GM19099 (cell line): ENCODE data around the gene NEK8.

Experiments used
- POLR2A ChIP-seq: IDR thresholded peaks from 3 replicates; pipeline ENCODE4 v1.6.1; 2011; ENCODE audit warnings: low read depth; ENCODE audit not compliant: insufficient read length; ENCODE audit errors: extremely low read depth

NEK8 gene

GRCh38 chr17:28728364-28729200 lies at the start of gene NEK8:
Gene NEK8 (plus strand): TSS chr17:28728788. CDS start chr17:28728814, 26 bp downstream.
- peak; percentile 63 for TF ChIP-seq POLR2A

- TF ChIP-seq POLR2A: no peak
These were observed 45.9 kb upstream of the NEK8 start for GRCh38 chr17:28682655-28683054.

- no peak for TF ChIP-seq POLR2A
These were observed 43.6 kb upstream of the NEK8 start for GRCh38 chr17:28684963-28685362.

- TF ChIP-seq POLR2A: no peak
These were observed 43.2 kb upstream of the NEK8 start for GRCh38 chr17:28685366-28685765.

- TF ChIP-seq POLR2A: no peak
These were observed 42.3 kb upstream of the NEK8 start for GRCh38 chr17:28686296-28686695.

- no peak for TF ChIP-seq POLR2A
These were observed 40.1 kb upstream of the NEK8 start for GRCh38 chr17:28688481-28688880.

- no peak for TF ChIP-seq POLR2A
These were observed 39.6 kb upstream of the NEK8 start for GRCh38 chr17:28689011-28689410.

- TF ChIP-seq POLR2A: no peak
These were observed 34.7 kb upstream of the NEK8 start for GRCh38 chr17:28693869-28694268.

GRCh38 chr17:28698253-28698941 lies 30.2 kb upstream of the NEK8 start:
- no peak for TF ChIP-seq POLR2A

GRCh38 chr17:28700278-28700677 lies 28.3 kb upstream of the NEK8 start:
- no peak for TF ChIP-seq POLR2A

GRCh38 chr17:28700830-28701492 lies 27.6 kb upstream of the NEK8 start:
- no peak for TF ChIP-seq POLR2A

GRCh38 chr17:28702026-28702751 lies 26.4 kb upstream of the NEK8 start:
- TF ChIP-seq POLR2A: no peak

- TF ChIP-seq POLR2A: no peak
These were observed 25.8 kb upstream of the NEK8 start for GRCh38 chr17:28702752-28703150.

- TF ChIP-seq POLR2A: no peak
These were observed 24.9 kb upstream of the NEK8 start for GRCh38 chr17:28703552-28704218.
